ENCODE results near the gene MEGF11.

Gene MEGF11

DNA sequence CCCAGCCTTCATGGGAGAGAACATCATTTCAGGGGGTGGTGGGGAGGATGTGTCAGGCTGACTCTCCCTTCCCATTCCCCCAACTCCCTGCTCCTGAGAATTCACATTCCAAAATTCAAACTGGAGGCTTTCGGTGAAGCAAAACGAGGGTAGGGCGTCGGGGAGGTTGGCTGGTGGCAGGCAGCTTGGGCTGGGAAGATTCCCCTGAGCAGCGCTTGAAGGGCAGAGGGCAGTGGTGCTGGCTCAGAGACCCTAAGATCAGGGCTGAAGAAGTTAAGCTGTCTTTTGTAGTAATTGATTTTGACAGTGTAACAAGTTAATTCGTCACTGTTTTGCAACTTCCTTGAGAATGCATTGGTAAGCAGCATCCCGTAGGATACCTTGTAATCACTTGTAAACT, 196.5 kb downstream of the MEGF11 start:
- Histone ChIP-seq H3K27me3 (ENCODE audit: low read depth, low read length) (no peaks in the 10 kb centered on the region), H3K4me1 (ENCODE audit: control insufficient read depth in 1 of 2, insufficient read depth in 2 of 2, low read length in 2 of 2) (no peaks in the 10 kb centered on the region), H3K9me3 (ENCODE audit: control insufficient read depth in 1 of 2, low read length in 2 of 2) (no peaks in the 10 kb centered on the region), H3K4me3 (ENCODE audit: low read depth in 1 of 2, low read length in 2 of 2) (no peak overlapping the region), H3K27ac (ENCODE audit: low read length) (no peak overlapping the region), H3K36me3 (ENCODE audit: control insufficient read depth in 1 of 2, insufficient read depth in 2 of 2, low read length in 2 of 2) (no peaks in the 10 kb centered on the region)

DNA sequence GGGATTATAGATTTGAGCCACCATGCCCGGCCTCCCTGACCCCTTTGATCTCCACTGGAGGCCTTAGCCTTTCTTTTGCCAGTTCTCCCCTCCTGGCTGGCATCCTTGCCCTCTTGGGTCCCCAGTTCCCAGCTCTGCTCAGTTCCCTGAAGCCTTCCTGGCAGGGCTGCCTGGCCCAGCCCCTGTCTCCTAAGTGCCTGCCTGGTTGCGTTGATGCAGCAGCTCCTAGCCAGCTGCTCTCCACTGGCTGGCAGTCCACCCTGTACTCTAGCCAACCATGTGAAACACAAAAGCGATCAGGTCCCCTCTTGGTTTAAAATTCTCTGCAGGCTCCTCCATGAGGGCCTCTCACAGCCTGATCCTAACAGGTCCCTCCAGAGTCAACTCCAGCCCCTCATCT, 199.6 kb downstream of the MEGF11 start:
- H3K27me3 ChIP-seq (ENCODE audit: low read depth, low read length): no peaks in the 10 kb centered on the region
- no peaks in the 10 kb centered on the region for H3K9me3 ChIP-seq (ENCODE audit: control insufficient read depth in 1 of 2, low read length in 2 of 2)
- H3K27ac ChIP-seq (ENCODE audit: low read length): no peak overlapping the region
- H3K4me3 ChIP-seq (ENCODE audit: low read depth in 1 of 2, low read length in 2 of 2): no peak overlapping the region
- no peaks in the 10 kb centered on the region for H3K36me3 ChIP-seq (ENCODE audit: control insufficient read depth in 1 of 2, insufficient read depth in 2 of 2, low read length in 2 of 2)
- H3K4me1 ChIP-seq (ENCODE audit: control insufficient read depth in 1 of 2, insufficient read depth in 2 of 2, low read length in 2 of 2): no peaks in the 10 kb centered on the region

DNA sequence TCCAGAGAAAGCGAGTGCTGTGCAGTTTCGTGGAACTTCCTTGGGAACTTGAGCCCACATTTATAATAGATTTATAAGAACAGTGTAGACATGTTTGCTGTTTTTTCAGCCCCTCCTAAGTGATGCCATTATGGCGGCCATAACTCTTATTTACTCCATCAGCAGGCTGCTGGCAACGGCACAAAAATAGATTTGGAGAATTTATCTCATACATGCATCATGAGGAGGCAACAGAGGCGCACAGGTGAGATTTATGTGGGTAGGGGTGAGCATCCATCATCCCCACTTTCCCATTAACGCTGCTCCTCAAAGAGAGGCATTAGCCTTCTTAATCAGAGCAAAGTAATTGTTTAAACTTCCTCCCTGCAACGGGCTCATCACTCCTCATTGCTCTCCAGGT, 201.7 kb downstream of the MEGF11 start:
- no peaks in the 10 kb centered on the region for H3K4me1 ChIP-seq (ENCODE audit: control insufficient read depth in 1 of 2, insufficient read depth in 2 of 2, low read length in 2 of 2)
- no peaks in the 10 kb centered on the region for H3K36me3 ChIP-seq (ENCODE audit: control insufficient read depth in 1 of 2, insufficient read depth in 2 of 2, low read length in 2 of 2)
- H3K27ac ChIP-seq (ENCODE audit: low read length): no peak overlapping the region
- no peak overlapping the region for H3K4me3 ChIP-seq (ENCODE audit: low read depth in 1 of 2, low read length in 2 of 2)
- H3K27me3 ChIP-seq (ENCODE audit: low read depth, low read length): no peaks in the 10 kb centered on the region
- no peaks in the 10 kb centered on the region for H3K9me3 ChIP-seq (ENCODE audit: control insufficient read depth in 1 of 2, low read length in 2 of 2)

DNA sequence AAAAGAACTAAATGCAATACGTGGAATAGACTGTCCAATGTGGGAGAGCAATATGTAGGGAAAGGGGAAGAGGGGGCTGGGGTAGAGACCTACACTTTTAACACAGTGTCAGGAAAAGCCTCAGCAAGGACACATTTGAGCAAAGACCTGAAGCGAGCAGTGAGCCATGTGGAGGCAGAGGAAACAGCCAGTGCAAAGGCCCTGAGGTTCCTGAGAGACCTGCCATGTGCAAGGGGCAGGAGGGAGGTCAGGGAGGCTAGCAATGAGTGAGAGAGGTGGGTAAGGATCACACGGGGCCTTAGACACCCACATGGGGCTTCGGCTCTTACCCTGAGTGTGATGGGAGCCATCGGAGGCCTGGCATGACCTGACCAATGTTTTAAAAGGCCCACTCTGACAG, 203.3 kb downstream of the MEGF11 start:
- H3K4me3 ChIP-seq (ENCODE audit: low read depth in 1 of 2, low read length in 2 of 2): no peak overlapping the region
- H3K27me3 ChIP-seq (ENCODE audit: low read depth, low read length): no peaks in the 10 kb centered on the region
- no peak overlapping the region for H3K27ac ChIP-seq (ENCODE audit: low read length)
- no peaks in the 10 kb centered on the region for H3K36me3 ChIP-seq (ENCODE audit: control insufficient read depth in 1 of 2, insufficient read depth in 2 of 2, low read length in 2 of 2)
- H3K4me1 ChIP-seq (ENCODE audit: control insufficient read depth in 1 of 2, insufficient read depth in 2 of 2, low read length in 2 of 2): no peaks in the 10 kb centered on the region
- H3K9me3 ChIP-seq (ENCODE audit: control insufficient read depth in 1 of 2, low read length in 2 of 2): no peaks in the 10 kb centered on the region

GRCh38 chr15:66049353-66049752, 204.2 kb downstream of the MEGF11 start:
- no peaks in the 10 kb centered on the region for H3K4me1 ChIP-seq (ENCODE audit: control insufficient read depth in 1 of 2, insufficient read depth in 2 of 2, low read length in 2 of 2)

DNA sequence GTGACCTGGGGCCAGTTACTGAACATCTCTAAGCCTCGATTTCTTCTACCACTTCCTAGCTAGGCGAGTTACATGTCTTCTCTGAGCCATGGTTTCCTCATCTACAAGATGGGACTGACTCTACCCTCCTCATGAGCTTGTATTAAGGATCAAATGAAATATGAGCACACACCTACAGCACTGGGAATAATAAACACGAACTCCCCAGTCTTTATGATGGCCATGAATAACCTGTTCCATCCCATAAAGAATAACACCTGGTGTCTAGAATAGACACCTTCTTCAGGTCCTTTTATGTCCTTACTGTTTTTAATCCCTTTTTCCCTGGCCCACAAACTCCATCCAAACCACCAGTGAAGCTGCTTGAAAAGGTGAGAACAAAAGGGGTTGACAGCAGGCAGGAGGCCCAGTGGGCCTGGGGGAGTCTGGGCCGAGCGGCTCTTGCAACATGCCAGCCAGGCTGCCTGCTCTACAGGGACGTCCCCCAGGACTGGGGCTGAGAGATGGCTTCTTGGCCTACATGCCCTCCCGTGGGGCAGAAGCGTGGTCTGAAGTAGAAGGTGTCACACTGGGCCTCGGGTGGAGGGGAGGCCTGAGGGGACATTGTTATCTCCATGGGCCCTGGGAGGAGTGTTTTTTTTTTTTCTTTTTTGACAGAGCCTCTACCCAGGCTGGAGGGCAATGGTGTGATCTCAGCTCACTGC, 206.1 kb downstream of the MEGF11 start:
- no peak overlapping the region for H3K27ac ChIP-seq (ENCODE audit: low read length)
- H3K27me3 ChIP-seq (ENCODE audit: low read depth, low read length): no peaks in the 10 kb centered on the region
- no peak overlapping the region for H3K4me3 ChIP-seq (ENCODE audit: low read depth in 1 of 2, low read length in 2 of 2)
- peaks cover 0 to 2% of the 10 kb centered on the region in 2 donors for H3K9me3 ChIP-seq (ENCODE audit: control insufficient read depth in 1 of 2, low read length in 2 of 2)
- H3K4me1 ChIP-seq (ENCODE audit: control insufficient read depth in 1 of 2, insufficient read depth in 2 of 2, low read length in 2 of 2): no peaks in the 10 kb centered on the region
- H3K36me3 ChIP-seq (ENCODE audit: control insufficient read depth in 1 of 2, insufficient read depth in 2 of 2, low read length in 2 of 2): no peaks in the 10 kb centered on the region

More at GRCh38 chr15:66049353-66049752, 204.2 kb downstream of the MEGF11 start:
- H3K4me3 ChIP-seq (ENCODE audit: low read depth in 1 of 2, low read length in 2 of 2): no peak overlapping the region
- no peaks in the 10 kb centered on the region for H3K36me3 ChIP-seq (ENCODE audit: control insufficient read depth in 1 of 2, insufficient read depth in 2 of 2, low read length in 2 of 2)
- H3K27me3 ChIP-seq (ENCODE audit: low read depth, low read length): no peaks in the 10 kb centered on the region
- no peak overlapping the region for H3K27ac ChIP-seq (ENCODE audit: low read length)
- H3K9me3 ChIP-seq (ENCODE audit: control insufficient read depth in 1 of 2, low read length in 2 of 2): peaks cover 0 to 2% of the 10 kb centered on the region in 2 donors

DNA sequence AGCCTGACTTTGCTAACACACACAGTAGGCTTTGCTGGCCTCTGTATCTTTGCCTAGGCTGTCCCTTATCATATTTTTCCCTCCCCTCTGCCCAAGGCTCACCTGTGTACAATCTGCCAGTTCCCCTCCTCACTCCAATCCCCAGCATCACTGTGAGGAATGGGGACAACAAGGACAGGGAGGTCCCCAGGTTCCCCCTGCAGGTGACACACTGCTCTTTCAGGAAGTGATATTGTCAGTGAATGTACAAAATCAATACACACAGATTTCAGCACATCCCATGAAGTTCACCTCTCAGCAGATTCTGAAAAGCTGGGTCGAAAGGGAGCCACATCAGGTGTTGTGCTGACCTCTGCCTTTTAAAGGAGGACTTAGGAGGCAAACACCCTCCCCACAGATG, 206.8 kb downstream of the MEGF11 start:
- no peaks in the 10 kb centered on the region for H3K4me1 ChIP-seq (ENCODE audit: control insufficient read depth in 1 of 2, insufficient read depth in 2 of 2, low read length in 2 of 2)
- H3K9me3 ChIP-seq (ENCODE audit: control insufficient read depth in 1 of 2, low read length in 2 of 2): peaks cover 0 to 2% of the 10 kb centered on the region in 2 donors
- no peak overlapping the region for H3K27ac ChIP-seq (ENCODE audit: low read length)
- no peak overlapping the region for H3K4me3 ChIP-seq (ENCODE audit: low read depth in 1 of 2, low read length in 2 of 2)
- no peaks in the 10 kb centered on the region for H3K36me3 ChIP-seq (ENCODE audit: control insufficient read depth in 1 of 2, insufficient read depth in 2 of 2, low read length in 2 of 2)
- H3K27me3 ChIP-seq (ENCODE audit: low read depth, low read length): no peaks in the 10 kb centered on the region

GRCh38 chr15:66046326-66046725, 207.2 kb downstream of the MEGF11 start:
- Histone ChIP-seq H3K4me1 (ENCODE audit: control insufficient read depth in 1 of 2, insufficient read depth in 2 of 2, low read length in 2 of 2) (no peaks in the 10 kb centered on the region), H3K36me3 (ENCODE audit: control insufficient read depth in 1 of 2, insufficient read depth in 2 of 2, low read length in 2 of 2) (no peaks in the 10 kb centered on the region), H3K27me3 (ENCODE audit: low read depth, low read length) (no peaks in the 10 kb centered on the region), H3K4me3 (ENCODE audit: low read depth in 1 of 2, low read length in 2 of 2) (no peak overlapping the region), H3K27ac (ENCODE audit: low read length) (no peak overlapping the region), H3K9me3 (ENCODE audit: control insufficient read depth in 1 of 2, low read length in 2 of 2) (peaks cover 0 to 2% of the 10 kb centered on the region in 2 donors)

GRCh38 chr15:66045542-66045941, 208.0 kb downstream of the MEGF11 start:
- no peak overlapping the region for H3K4me3 ChIP-seq (ENCODE audit: low read depth in 1 of 2, low read length in 2 of 2)
- peaks cover 0 to 2% of the 10 kb centered on the region in 2 donors for H3K9me3 ChIP-seq (ENCODE audit: control insufficient read depth in 1 of 2, low read length in 2 of 2)
- no peaks in the 10 kb centered on the region for H3K36me3 ChIP-seq (ENCODE audit: control insufficient read depth in 1 of 2, insufficient read depth in 2 of 2, low read length in 2 of 2)
- no peaks in the 10 kb centered on the region for H3K4me1 ChIP-seq (ENCODE audit: control insufficient read depth in 1 of 2, insufficient read depth in 2 of 2, low read length in 2 of 2)
- H3K27me3 ChIP-seq (ENCODE audit: low read depth, low read length): no peaks in the 10 kb centered on the region
- H3K27ac ChIP-seq (ENCODE audit: low read length): no peak overlapping the region

- Histone ChIP-seq H3K27ac (ENCODE audit: low read length) (no peak overlapping the region), H3K27me3 (ENCODE audit: low read depth, low read length) (no peaks in the 10 kb centered on the region)
These were observed 208.7 kb downstream of the MEGF11 start for GRCh38 chr15:66044837-66045236.

DNA sequence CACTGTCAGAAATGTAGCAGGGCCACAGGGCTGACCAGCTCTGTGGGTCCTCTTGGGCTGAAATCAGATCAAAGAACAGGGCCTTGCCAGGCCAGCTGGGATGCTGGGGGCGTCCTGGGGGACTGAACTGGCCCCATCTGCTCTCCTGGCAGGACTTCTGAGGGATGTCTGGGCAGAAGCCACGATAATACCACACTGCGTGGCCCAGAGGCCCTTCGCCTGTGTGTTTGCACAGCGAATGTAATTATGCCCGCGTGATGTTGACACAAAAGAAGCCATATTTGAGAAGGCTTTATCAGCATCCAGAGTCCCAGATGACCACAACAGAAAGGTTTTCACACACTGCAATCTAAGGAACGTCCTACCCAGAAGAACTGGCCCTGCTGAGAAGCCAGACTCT, 210.3 kb downstream of the MEGF11 start:
- H3K9me3 ChIP-seq (ENCODE audit: control insufficient read depth in 1 of 2, low read length in 2 of 2): peaks cover 0 to 2% of the 10 kb centered on the region in 2 donors
- H3K36me3 ChIP-seq (ENCODE audit: control insufficient read depth in 1 of 2, insufficient read depth in 2 of 2, low read length in 2 of 2): no peaks in the 10 kb centered on the region
- H3K27me3 ChIP-seq (ENCODE audit: low read depth, low read length): no peaks in the 10 kb centered on the region
- no peak overlapping the region for H3K4me3 ChIP-seq (ENCODE audit: low read depth in 1 of 2, low read length in 2 of 2)
- H3K4me1 ChIP-seq (ENCODE audit: control insufficient read depth in 1 of 2, insufficient read depth in 2 of 2, low read length in 2 of 2): no peaks in the 10 kb centered on the region
- no peak overlapping the region for H3K27ac ChIP-seq (ENCODE audit: low read length)

More at GRCh38 chr15:66044837-66045236, 208.7 kb downstream of the MEGF11 start:
- Histone ChIP-seq H3K4me3 (ENCODE audit: low read depth in 1 of 2, low read length in 2 of 2) (no peak overlapping the region), H3K9me3 (ENCODE audit: control insufficient read depth in 1 of 2, low read length in 2 of 2) (peaks cover 0 to 2% of the 10 kb centered on the region in 2 donors), H3K36me3 (ENCODE audit: control insufficient read depth in 1 of 2, insufficient read depth in 2 of 2, low read length in 2 of 2) (no peaks in the 10 kb centered on the region), H3K4me1 (ENCODE audit: control insufficient read depth in 1 of 2, insufficient read depth in 2 of 2, low read length in 2 of 2) (no peaks in the 10 kb centered on the region)

DNA sequence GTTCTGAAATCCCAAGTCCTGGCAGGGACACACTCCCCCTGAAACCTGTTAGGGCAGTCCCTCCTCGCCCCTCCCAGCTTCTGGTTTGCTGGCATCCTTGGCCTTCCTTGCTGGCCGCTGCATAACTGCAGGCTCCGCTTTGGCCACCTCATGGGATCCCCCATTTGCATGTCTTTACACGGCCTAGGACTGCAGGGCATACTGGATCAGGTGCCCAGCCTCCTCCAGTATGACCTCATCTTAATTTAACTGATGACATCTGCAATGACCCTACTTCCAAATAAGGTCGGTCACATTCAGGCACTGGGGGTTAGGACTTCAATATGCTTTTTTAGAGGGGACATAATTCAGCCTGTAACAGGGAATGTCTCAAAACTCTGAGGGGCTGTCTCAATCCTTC, 210.9 kb downstream of the MEGF11 start:
- Histone ChIP-seq H3K4me1 (ENCODE audit: control insufficient read depth in 1 of 2, insufficient read depth in 2 of 2, low read length in 2 of 2) (no peaks in the 10 kb centered on the region), H3K27ac (ENCODE audit: low read length) (no peak overlapping the region), H3K27me3 (ENCODE audit: low read depth, low read length) (no peaks in the 10 kb centered on the region), H3K9me3 (ENCODE audit: control insufficient read depth in 1 of 2, low read length in 2 of 2) (peaks cover 0 to 2% of the 10 kb centered on the region in 2 donors), H3K36me3 (ENCODE audit: control insufficient read depth in 1 of 2, insufficient read depth in 2 of 2, low read length in 2 of 2) (no peaks in the 10 kb centered on the region), H3K4me3 (ENCODE audit: low read depth in 1 of 2, low read length in 2 of 2) (no peak overlapping the region)
